GM19438 (cell line): Measurements from ENCODE around the gene DYRK1B.

Experiments
- ATAC-seq: cut with Tn5 transposase; IDR thresholded peaks from one replicate; pipeline ENCODE4 v1.9.1; 2021; ENCODE audit warnings: low read depth; ENCODE audit not compliant: unreplicated experiment

The DYRK1B gene

GRCh38 chr19:39864118-39864517, 30.2 kb upstream of the DYRK1B start:
- ATAC-seq: no peak

GRCh38 chr19:39858541-39858940, 24.6 kb upstream of the DYRK1B start:
- ATAC-seq: no peak

GRCh38 chr19:39852882-39853281, 18.9 kb upstream of the DYRK1B start:
- ATAC-seq: no peak

GRCh38 chr19:39850892-39851291, 16.9 kb upstream of the DYRK1B start:
- ATAC-seq: no peak

- ATAC-seq: no peak
Measured at GRCh38 chr19:39848392-39848791, 14.4 kb upstream of the DYRK1B start.

GRCh38 chr19:39847525-39847924, 13.6 kb upstream of the DYRK1B start:
- no peak for ATAC-seq

GRCh38 chr19:39846678-39847486, 12.9 kb upstream of the DYRK1B start:
- ATAC-seq: no peak

- ATAC-seq: peak; percentile 74
Measured at GRCh38 chr19:39845933-39846677, 12.1 kb upstream of the DYRK1B start, which contains the start of gene FBL. Gene FBL, minus strand, starts transcription at chr19:39846379. Its CDS starts 79 bp downstream, at chr19:39846300.

- ATAC-seq: no peak
Measured at GRCh38 chr19:39845584-39845932, 11.6 kb upstream of the DYRK1B start.

GRCh38 chr19:39845172-39845571, 11.2 kb upstream of the DYRK1B start:
- no peak for ATAC-seq

- ATAC-seq: no peak
Measured at GRCh38 chr19:39843919-39844793, 10.2 kb upstream of the DYRK1B start.

- no peak for ATAC-seq
Measured at GRCh38 chr19:39842693-39843435, 8.9 kb upstream of the DYRK1B start.

GRCh38 chr19:39841041-39841440, 7.1 kb upstream of the DYRK1B start:
- ATAC-seq: no peak

GRCh38 chr19:39840492-39840891, 6.5 kb upstream of the DYRK1B start:
- ATAC-seq: no peak

- ATAC-seq: no peak
Measured at GRCh38 chr19:39839678-39840327, 5.8 kb upstream of the DYRK1B start.

GRCh38 chr19:39838569-39838968, 4.6 kb upstream of the DYRK1B start:
- ATAC-seq: no peak

GRCh38 chr19:39837978-39838377, 4.0 kb upstream of the DYRK1B start:
- ATAC-seq: no peak

- ATAC-seq: no peak
Measured at GRCh38 chr19:39834287-39834841, 402 bp upstream of the DYRK1B start.

GRCh38 chr19:39833160-39833463, 850 bp downstream of the DYRK1B start:
- ATAC-seq: peak; percentile 5
